GM18498 (cell line): ENCODE results near the gene C1QTNF8.

Experiments
- ATAC-seq: cut with Tn5 transposase; IDR thresholded peaks from one replicate; pipeline ENCODE4 v1.9.1; 2021; ENCODE audit warnings: mild to moderate bottlenecking, moderate library complexity; ENCODE audit not compliant: unreplicated experiment

C1QTNF8 gene

GRCh38 chr16:1066584-1067172, 29.4 kb downstream of the C1QTNF8 start:
- no peak for ATAC-seq

GRCh38 chr16:1065469-1066128, 30.4 kb downstream of the C1QTNF8 start:
- no peak for ATAC-seq

DNA sequence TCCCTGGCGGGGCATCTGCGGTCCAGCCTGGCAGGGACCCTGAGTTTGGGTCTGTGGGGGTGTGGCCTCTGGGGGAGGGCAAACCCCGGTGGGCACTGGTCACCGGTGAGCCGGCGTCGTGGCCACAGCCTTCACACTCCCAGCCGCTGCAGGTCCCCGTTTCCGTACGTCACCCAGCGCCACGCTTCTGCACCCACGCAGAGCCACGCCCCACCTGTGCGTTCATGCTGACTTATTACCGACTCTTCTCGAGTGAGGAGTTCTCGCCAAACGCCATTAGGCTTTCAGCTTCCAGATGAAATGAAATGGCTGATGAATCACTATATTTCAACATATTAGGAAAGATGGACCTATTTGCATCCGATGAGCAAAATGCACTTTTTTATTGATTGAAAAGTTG, 32.3 kb downstream of the C1QTNF8 start:
- ATAC-seq, result no peak

DNA sequence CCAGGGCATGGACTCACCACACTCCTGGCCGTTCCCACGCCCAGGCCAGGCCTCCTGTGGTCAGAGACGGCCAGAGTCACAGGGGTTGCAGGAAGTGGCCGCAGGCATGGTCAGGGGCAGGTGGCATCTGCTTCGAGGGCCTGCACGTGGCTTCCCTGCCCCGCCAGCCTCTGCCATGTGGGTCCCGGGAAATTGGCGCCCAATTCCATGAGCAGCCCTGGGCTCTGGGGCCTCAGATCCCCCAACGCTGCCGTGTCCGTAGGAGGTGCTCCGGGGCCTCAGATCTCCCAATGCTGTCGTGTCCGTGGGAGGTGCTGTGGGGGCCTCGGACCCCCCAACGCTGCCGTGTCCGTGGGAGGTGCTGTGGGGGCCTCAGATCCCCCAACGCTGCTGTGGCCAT, 33.1 kb downstream of the C1QTNF8 start:
- no peak for ATAC-seq

GRCh38 chr16:1061769-1062505, 34.1 kb downstream of the C1QTNF8 start:
- no peak for ATAC-seq

DNA sequence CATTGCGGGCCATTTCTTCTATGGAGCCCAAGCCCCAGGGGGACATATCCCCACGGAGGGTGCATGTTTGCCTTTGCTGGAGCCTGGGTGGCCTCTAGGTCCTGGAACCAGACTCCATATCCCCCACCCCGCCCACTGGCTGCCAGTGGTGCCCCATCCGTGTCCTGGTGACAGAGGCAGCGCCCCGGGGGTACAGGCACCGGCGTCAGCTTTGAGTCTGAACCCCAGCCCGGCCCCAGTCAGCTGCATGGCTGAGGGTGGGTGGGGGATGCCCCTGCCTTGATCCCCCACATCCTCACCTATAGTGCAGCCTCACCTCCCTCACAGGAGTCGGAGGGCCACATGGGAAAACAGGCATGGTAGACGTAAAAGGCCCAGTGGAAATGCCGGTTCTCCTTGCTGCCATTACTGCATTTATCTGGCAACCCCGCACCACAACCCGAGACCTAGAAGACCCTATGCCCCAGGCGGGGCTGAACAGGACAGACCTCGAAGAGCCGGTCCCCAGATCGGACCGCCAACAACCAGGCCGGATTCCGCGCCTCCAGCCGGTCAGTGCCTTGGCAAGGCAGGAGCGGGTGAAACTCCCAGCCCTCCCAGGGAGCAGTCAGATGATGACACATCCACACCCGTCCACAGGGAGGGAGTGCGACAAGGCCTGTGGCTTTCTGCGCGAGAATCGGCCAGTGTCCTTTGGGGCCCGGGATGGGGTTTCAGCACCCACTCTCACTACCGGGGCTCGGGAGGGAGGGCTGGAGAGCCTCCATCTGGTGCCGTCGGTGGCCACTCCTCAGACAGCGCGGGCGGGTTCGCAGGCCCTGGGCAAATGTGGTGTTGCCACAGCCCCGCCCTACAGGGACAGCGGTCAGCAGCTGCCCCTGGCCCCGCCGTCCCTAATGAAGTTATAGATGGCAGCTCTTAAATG, 35.4 kb downstream of the C1QTNF8 start:
- no peak for ATAC-seq

DNA sequence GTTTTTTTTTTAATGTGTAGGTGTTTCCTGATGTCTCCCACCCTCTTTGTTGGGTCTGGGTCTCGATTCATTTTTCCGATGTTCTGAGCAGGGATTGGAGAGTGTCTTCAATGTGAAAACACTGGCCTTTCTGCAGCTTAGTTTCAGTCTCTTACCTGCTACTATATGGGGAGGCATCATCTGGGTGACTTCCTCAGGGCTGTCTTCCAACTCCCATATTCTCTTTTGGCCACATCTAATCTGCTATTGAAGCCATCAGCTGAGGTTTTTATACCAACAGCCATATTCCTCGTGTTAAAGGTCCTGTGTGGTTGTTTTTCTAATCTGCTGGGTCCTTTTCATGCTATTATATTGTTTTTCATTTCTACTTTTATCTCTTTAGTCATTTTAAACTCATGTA, 36.7 kb downstream of the C1QTNF8 start:
- no peak for ATAC-seq

GRCh38 chr16:1058216-1058615, 37.8 kb downstream of the C1QTNF8 start:
- no peak for ATAC-seq

GRCh38 chr16:1057252-1057932, 38.7 kb downstream of the C1QTNF8 start:
- no peak for ATAC-seq

- ATAC-seq, result no peak
These were observed 39.8 kb downstream of the C1QTNF8 start for GRCh38 chr16:1056196-1056595.

DNA sequence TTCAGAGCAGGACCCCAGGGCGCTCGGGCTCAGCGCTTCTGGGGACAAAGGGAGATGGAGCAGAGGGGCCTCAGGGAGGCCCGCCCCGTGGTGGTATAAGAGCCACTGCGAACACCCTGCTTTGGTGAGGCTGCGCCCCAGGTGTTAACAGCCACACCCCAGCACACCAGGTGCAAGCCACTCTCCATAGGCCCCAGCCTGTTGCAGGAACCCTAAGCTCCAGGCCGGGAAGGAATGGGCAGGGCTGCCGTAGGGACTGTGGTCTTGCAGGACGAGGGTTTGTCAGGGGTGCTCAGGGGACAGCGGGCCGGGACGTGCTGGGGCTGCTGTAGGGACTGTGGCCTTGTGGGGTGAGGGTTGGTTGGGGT, 40.5 kb downstream of the C1QTNF8 start:
- ATAC-seq, result no peak

DNA sequence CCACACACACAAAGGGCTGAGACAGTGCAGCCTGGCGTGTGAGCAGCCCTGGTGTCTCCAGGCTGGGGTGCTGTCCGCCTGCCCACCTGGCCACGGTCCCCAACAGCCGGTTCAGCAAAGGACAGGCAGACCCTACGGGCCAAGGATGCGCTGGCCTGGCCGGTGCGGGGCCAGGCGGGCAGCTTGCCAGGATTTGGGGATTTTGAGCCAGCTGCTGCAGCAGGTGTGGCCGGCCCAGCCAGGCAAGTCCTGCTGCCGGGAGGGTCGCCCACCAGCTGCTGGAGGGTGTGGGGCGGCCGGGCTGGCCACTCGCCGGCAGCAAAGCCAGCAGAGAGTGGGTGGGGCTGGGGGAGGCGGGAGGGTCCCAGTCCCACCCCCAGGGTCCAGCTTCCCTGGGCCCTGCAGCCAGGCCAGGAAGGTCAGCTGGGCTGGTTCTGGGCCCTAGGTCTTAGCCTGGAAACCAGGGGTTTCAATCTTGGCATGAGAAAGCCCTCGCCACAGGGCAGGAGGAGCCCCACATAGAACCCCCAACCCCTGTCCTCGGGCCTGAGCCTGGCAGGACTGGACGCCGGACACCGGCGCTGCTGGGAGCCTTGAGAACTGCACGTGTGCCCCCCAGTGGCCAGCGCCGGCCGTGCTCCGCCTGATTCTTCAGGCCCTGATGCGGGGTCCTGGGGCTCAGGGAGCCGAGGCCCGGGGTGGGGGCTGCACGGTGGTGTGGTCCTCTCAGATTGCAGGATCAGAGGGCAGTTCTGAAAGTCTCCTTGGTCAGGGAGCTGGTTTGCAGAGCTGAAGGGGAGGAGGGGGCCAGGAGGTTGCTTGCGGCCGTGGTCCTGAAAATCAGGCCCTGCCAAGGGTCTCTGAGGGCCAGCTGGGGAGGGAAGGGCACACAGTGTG, 41.1 kb downstream of the C1QTNF8 start:
- ATAC-seq, result no peak

GRCh38 chr16:1053700-1054368, 42.2 kb downstream of the C1QTNF8 start:
- ATAC-seq, result no peak

- ATAC-seq, result no peak
These were observed 42.9 kb downstream of the C1QTNF8 start for GRCh38 chr16:1053121-1053521.

DNA sequence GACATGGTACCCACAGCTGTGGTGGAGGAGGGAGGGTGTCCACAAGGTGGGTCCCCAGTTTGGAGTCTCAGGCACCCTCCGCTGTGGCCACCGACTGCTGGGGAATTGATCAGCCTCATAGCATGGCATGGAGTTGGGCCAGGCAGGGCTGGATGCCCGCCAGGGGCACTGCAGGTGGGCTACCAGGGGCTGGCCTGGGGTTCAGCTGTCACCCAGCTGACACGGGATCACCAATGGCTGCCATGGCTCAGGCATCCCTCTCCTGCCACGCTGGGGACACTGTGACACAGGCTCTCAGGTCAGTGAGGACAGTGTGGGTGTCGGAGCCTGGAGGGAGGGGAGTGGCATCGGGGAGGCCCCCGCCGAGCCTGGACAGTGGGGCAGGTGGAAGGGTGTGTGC, 43.3 kb downstream of the C1QTNF8 start:
- no peak for ATAC-seq

- no peak for ATAC-seq
These were observed 44.6 kb downstream of the C1QTNF8 start for GRCh38 chr16:1051446-1051845.

DNA sequence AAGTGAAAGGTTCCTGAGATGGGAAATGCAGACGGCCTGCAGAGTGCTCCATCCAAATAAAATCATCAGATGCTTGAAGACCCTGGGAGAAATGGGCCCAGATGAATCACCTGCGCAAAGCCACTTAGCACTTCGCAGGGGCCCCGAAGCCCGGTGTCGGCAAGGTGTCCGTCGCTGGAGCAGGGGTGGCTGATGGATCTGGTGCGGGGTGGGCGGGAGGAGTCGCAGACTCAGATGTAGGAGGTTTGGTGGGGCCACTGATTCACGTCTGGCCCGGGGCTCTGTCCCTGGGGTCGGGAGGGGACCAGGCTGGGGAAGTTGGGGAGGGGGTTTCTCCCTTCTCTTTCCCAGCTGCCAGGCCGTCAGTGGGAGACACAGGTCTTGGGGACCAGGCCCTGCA, 45.1 kb downstream of the C1QTNF8 start:
- ATAC-seq, result no peak

GRCh38 chr16:1050516-1050915, 45.5 kb downstream of the C1QTNF8 start:
- no peak for ATAC-seq

DNA sequence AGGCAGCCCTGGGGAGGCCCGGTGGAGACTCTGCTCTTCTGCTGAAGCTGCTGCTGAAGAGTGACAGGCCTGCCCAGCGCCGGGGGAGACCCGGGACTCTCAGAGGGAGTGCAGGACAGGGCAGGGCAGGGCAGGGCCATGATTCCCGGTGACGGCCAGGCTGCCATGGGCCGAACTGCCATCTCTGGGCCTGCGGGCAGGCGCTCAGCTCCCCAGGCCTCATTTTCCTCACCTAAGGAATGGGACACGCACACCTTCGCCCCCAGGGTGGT, 46.1 kb downstream of the C1QTNF8 start:
- ATAC-seq, result no peak
